Esophagus muscularis mucosa (tissue), 4 donors: ENCODE data around the gene ZC2HC1C.

Experiments
- CTCF ChIP-seq, 3 experiments: fragments of 200-600 bp in 2 of 3; fragments of 450-650 bp in 1 of 3; sonication (generic) in 2 of 3; IDR thresholded peaks; one replicate each; pipeline ENCODE4 v1.5.1; 2017 to 2019; ENCODE audit warnings: antibody characterized with exemption in 3 of 3, mild to moderate bottlenecking in 2 of 3, moderate library complexity in 1 of 3
- EP300 ChIP-seq: sonication (generic); formaldehyde crosslinking; IDR thresholded peaks from one replicate; pipeline ENCODE4 v1.6.1; 2017; ENCODE audit warnings: antibody characterized with exemption
- POLR2A ChIP-seq: fragments of 450-650 bp; IDR thresholded peaks from one replicate; pipeline ENCODE4 v1.6.1; 2017; ENCODE audit warnings: antibody characterized with exemption, moderate library complexity, mild to moderate bottlenecking, low read depth
- POLR2AphosphoS5 ChIP-seq, 2 donors: sonication (generic); formaldehyde crosslinking; IDR thresholded peaks; one replicate each; pipeline ENCODE4 v1.6.1; 2017; ENCODE audit warnings: antibody characterized with exemption in 2 of 2

DNA sequence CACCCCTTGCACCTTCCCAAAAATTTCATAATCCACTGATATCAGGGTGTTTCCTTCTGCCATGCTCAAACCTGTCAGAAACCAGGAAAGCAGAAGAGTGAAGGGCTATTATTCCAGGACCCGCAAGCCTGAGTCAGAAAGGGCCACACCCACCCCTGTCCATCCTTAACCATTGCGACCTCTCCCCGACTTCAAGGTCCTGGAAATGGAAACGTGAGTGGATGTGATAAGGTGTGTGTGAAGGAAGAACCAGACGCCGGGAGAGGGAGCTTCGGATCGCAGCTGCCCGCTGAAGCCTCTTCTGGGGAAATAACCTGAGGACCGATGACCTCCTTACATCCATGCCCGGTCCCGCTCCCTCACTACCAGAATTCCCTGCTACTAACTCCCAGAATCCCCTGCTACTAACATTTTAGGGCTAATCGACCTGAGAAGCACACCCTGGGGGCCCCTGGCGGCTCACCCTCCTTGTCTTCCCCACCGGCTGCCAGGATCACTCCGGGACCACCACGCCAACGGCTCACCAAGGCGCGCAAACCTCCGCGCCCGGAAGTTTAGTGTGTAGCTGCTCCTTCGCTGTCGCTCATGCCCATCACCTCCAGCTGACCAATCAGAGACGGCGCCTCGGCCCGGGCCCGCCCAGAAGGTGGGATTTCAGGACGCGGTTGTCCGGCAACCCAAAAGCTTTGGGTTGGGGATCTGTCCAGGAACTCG lies 5.8 kb upstream of the ZC2HC1C start, which contains the start of gene ACYP1:
- TF ChIP-seq POLR2AphosphoS5 (IDR thresholded peaks at IDR 0.05) (peak; percentile 45 to 78), CTCF (IDR thresholded peaks at IDR 0.05) (no peak), POLR2A (no peak), EP300 (no peak)
